ENCODE data around the gene LEMD3. TPM values are rescaled to one million over a fixed set of nuclear protein-coding genes. Genes with fewer than 3 reads are reported as not detected.

Gene LEMD3
- total and polyA plus RNA-seq, 2 experiments from 2014 or later: 15.4 to 56.7 TPM

DNA sequence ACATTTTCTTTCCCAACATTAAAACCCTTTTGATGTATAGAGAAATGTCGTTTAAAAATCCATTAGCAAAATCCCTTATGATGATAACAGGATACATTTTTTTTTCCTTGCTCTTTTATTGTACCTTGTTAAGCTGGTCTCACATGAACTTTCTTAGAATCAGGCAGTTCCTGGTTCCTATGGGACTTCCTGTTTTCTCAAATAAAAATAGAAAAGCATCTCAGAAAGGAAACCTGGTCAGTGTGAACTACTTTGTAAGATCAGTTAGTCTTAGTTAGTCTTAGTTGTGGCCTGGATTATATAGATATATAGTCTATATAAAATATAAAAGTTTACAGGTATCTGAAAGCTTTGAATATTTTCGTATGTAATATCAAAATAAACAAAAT lies 40.3 kb downstream of the LEMD3 start:
- no peaks in the 10 kb centered on the region for H3K9me3 Mint-ChIP-seq
- Histone ChIP-seq H3F3A (replicated peaks; ENCODE audit: low read depth) (no peaks in the 10 kb centered on the region), H3K27ac (ENCODE audit: low read depth) (no peak overlapping the region), H3K36me3 (ENCODE audit: insufficient read depth) (no peaks in the 10 kb centered on the region), H3K27me3 (ENCODE audit: insufficient read depth) (no peaks in the 10 kb centered on the region), H2AFZ (no peak overlapping the region), H3K79me2 (replicated peaks; ENCODE audit: insufficient read depth) (peaks cover 61% of the 10 kb centered on the region), H4K20me1 (replicated peaks; ENCODE audit: insufficient read depth) (peaks cover 10% of the 10 kb centered on the region), H3K4me1 (ENCODE audit: insufficient read depth) (peaks cover 8% of the 10 kb centered on the region; the same call in 1 of the 2 replicates), H3K4me2 (no peak overlapping the region), H3K9me2 (ENCODE audit: insufficient read depth) (no peaks in the 10 kb centered on the region), H3K4me3 (no peak overlapping the region)
- DNase-seq (ENCODE audit: low spot score): no peak
- TF ChIP-seq, protein P1, sequence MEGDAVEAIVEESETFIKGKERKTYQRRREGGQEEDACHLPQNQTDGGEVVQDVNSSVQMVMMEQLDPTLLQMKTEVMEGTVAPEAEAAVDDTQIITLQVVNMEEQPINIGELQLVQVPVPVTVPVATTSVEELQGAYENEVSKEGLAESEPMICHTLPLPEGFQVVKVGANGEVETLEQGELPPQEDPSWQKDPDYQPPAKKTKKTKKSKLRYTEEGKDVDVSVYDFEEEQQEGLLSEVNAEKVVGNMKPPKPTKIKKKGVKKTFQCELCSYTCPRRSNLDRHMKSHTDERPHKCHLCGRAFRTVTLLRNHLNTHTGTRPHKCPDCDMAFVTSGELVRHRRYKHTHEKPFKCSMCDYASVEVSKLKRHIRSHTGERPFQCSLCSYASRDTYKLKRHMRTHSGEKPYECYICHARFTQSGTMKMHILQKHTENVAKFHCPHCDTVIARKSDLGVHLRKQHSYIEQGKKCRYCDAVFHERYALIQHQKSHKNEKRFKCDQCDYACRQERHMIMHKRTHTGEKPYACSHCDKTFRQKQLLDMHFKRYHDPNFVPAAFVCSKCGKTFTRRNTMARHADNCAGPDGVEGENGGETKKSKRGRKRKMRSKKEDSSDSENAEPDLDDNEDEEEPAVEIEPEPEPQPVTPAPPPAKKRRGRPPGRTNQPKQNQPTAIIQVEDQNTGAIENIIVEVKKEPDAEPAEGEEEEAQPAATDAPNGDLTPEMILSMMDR (conservative IDR thresholded peaks at IDR 0.05; ENCODE audit: low read depth in 2 of 2): no peak
- no peak for TF ChIP-seq CREB1 (CRISPR knock-in tag; IDR thresholded peaks at IDR 0.05; ENCODE audit: low read depth)
- H3K4me3 Mint-ChIP-seq: no peak overlapping the region
- H3K36me3 Mint-ChIP-seq (ENCODE audit: low read depth): peaks cover 5% of the 10 kb centered on the region; the same call in 2 of the 3 replicates
- H3K27ac Mint-ChIP-seq: peak overlapping the region; percentile 90
- peaks cover 2% of the 10 kb centered on the region for H3K27me3 Mint-ChIP-seq (ENCODE audit: insufficient read depth, low read depth, poor library complexity)
- peaks cover 27% of the 10 kb centered on the region for H3K4me1 Mint-ChIP-seq
- no peak for ATAC-seq

DNA sequence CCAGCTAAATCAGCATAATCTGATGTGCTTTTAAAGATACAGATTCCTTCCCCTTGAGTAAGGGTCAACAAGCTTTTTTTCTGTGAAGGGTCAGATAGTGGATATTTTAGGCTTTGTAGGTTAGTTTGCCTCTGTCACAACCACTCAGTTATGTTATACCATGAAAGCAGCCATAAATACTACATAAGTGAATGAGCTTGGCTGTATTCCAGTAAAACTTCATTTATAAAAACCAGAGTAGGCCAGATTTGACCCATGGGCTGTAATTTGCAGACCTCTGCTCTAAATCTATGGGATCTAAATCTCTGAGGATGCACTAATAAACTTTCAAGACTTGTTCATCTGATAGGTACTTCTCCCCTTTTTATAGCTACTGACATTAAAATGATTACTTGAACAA lies 47.7 kb downstream of the LEMD3 start:
- no peak for ATAC-seq
- peaks cover 19% of the 10 kb centered on the region; the same call in 1 of the 2 replicates for H3K36me3 ChIP-seq (ENCODE audit: insufficient read depth)
- no peak overlapping the region for H3K27ac ChIP-seq (ENCODE audit: low read depth)
- no peak overlapping the region for H3K27ac Mint-ChIP-seq
- H3K9me3 Mint-ChIP-seq: peaks cover 21% of the 10 kb centered on the region
- DNase-seq (ENCODE audit: low spot score): no peak
- H2AFZ ChIP-seq: no peak overlapping the region
- H3K9me2 ChIP-seq (ENCODE audit: insufficient read depth): no peaks in the 10 kb centered on the region
- H4K20me1 ChIP-seq (replicated peaks; ENCODE audit: insufficient read depth): peaks cover 9% of the 10 kb centered on the region; the same call in 1 of the 2 replicates
- TF ChIP-seq, protein P2, sequence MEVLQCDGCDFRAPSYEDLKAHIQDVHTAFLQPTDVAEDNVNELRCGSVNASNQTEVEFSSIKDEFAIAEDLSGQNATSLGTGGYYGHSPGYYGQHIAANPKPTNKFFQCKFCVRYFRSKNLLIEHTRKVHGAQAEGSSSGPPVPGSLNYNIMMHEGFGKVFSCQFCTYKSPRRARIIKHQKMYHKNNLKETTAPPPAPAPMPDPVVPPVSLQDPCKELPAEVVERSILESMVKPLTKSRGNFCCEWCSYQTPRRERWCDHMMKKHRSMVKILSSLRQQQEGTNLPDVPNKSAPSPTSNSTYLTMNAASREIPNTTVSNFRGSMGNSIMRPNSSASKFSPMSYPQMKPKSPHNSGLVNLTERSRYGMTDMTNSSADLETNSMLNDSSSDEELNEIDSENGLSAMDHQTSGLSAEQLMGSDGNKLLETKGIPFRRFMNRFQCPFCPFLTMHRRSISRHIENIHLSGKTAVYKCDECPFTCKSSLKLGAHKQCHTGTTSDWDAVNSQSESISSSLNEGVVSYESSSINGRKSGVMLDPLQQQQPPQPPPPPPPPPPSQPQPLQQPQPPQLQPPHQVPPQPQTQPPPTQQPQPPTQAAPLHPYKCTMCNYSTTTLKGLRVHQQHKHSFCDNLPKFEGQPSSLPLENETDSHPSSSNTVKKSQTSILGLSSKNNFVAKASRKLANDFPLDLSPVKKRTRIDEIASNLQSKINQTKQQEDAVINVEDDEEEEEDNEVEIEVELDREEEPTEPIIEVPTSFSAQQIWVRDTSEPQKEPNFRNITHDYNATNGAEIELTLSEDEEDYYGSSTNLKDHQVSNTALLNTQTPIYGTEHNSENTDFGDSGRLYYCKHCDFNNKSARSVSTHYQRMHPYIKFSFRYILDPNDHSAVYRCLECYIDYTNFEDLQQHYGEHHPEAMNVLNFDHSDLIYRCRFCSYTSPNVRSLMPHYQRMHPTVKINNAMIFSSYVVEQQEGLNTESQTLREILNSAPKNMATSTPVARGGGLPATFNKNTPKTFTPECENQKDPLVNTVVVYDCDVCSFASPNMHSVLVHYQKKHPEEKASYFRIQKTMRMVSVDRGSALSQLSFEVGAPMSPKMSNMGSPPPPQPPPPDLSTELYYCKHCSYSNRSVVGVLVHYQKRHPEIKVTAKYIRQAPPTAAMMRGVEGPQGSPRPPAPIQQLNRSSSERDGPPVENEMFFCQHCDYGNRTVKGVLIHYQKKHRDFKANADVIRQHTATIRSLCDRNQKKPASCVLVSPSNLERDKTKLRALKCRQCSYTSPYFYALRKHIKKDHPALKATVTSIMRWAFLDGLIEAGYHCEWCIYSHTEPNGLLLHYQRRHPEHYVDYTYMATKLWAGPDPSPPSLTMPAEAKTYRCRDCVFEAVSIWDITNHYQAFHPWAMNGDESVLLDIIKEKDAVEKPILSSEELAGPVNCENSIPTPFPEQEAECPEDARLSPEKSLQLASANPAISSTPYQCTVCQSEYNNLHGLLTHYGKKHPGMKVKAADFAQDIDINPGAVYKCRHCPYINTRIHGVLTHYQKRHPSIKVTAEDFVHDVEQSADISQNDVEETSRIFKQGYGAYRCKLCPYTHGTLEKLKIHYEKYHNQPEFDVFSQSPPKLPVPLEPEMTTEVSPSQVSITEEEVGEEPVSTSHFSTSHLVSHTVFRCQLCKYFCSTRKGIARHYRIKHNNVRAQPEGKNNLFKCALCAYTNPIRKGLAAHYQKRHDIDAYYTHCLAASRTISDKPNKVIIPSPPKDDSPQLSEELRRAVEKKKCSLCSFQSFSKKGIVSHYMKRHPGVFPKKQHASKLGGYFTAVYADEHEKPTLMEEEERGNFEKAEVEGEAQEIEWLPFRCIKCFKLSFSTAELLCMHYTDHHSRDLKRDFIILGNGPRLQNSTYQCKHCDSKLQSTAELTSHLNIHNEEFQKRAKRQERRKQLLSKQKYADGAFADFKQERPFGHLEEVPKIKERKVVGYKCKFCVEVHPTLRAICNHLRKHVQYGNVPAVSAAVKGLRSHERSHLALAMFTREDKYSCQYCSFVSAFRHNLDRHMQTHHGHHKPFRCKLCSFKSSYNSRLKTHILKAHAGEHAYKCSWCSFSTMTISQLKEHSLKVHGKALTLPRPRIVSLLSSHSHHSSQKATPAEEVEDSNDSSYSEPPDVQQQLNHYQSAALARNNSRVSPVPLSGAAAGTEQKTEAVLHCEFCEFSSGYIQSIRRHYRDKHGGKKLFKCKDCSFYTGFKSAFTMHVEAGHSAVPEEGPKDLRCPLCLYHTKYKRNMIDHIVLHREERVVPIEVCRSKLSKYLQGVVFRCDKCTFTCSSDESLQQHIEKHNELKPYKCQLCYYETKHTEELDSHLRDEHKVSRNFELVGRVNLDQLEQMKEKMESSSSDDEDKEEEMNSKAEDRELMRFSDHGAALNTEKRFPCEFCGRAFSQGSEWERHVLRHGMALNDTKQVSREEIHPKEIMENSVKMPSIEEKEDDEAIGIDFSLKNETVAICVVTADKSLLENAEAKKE (CRISPR knock-in tag; IDR thresholded peaks at IDR 0.05): no peak
- no peak for TF ChIP-seq EZH2phosphoT487 (IDR thresholded peaks at IDR 0.05; ENCODE audit: unreplicated experiment)
- TF ChIP-seq CREB1 (CRISPR knock-in tag; IDR thresholded peaks at IDR 0.05; ENCODE audit: low read depth): no peak
- no peak for TF ChIP-seq EZH2 (IDR thresholded peaks at IDR 0.05; ENCODE audit: low read depth, unreplicated experiment)
- no peak overlapping the region for H3K4me2 ChIP-seq
- H3K4me3 Mint-ChIP-seq: no peak overlapping the region
- no peaks in the 10 kb centered on the region for H3K27me3 ChIP-seq (ENCODE audit: insufficient read depth)
- no peaks in the 10 kb centered on the region for H3K27me3 Mint-ChIP-seq (ENCODE audit: insufficient read depth, low read depth, poor library complexity)
- H3K4me1 ChIP-seq (ENCODE audit: insufficient read depth): no peaks in the 10 kb centered on the region
- H3K79me2 ChIP-seq (replicated peaks; ENCODE audit: insufficient read depth): peaks cover 18% of the 10 kb centered on the region
- H3K4me3 ChIP-seq: no peak overlapping the region
- H3K4me1 Mint-ChIP-seq: no peaks in the 10 kb centered on the region
- peaks cover 45% of the 10 kb centered on the region for H3K36me3 Mint-ChIP-seq (ENCODE audit: low read depth)
- no peaks in the 10 kb centered on the region for H3F3A ChIP-seq (replicated peaks; ENCODE audit: low read depth)
